IMR-90 (cell line): ENCODE results near the gene SYNGR2. TPM values are rescaled to one million over a fixed set of nuclear protein-coding genes. Genes with fewer than 3 reads are reported as not detected.

Source experiments
- ATAC-seq: fragments of 200-7000 bp; cut with Tn5 transposase; 2 replicates; pipeline ENCODE4 v1.9.1; 2020; ENCODE audit warnings: low read depth, mild to moderate bottlenecking, moderate library complexity
- BruUV-seq: library from RNA; stranded (reverse); fragments of 400-500 nt; replicated peaks from 2 replicates; lab custom pipeline; 2021; lab: Mats Ljungman, UMichigan
- CTCF ChIA-PET: fragments of 300-600 bp; formaldehyde crosslinking; extraction: SDS; loops from one replicate; lab custom pipeline; 2021; ENCODE audit warnings: antibody characterized with exemption; lab: Yijun Ruan, JAX
- POLR2A ChIA-PET: fragments of 300-600 bp; sonication (Branson Sonifier 250); formaldehyde crosslinking; loops from one replicate; lab custom pipeline; 2022; ENCODE audit warnings: antibody characterized with exemption; ENCODE audit not compliant: unreplicated experiment; lab: Charles Lee
- DNase-seq: peaks from one replicate; pipeline ENCODE4 v3.0.0; 2013
- H2AFZ ChIP-seq: replicated peaks from 2 replicates; pipeline ENCODE3; 2013; ENCODE audit warnings: low read length, mild to moderate bottlenecking; ENCODE audit not compliant: poor library complexity
- H2AK5ac ChIP-seq: 2 replicates; pipeline ENCODE4 v1.6.1; 2013; ENCODE audit warnings: low read depth, low read length, inconsistent platforms
- H2AK9ac ChIP-seq: replicated peaks from 2 replicates; pipeline ENCODE3; 2013; ENCODE audit warnings: mild to moderate bottlenecking, low read depth, low read length, moderate library complexity; ENCODE audit not compliant: poor library complexity
- H2BK120ac ChIP-seq: 2 replicates; pipeline ENCODE4 v1.6.1; 2013; ENCODE audit warnings: low read depth, low read length, inconsistent platforms
- H2BK15ac ChIP-seq: 3 replicates; pipeline ENCODE4 v1.6.1; 2013; ENCODE audit warnings: low read depth, low read length, inconsistent platforms
- H2BK20ac ChIP-seq: 2 replicates; pipeline ENCODE4 v1.6.1; 2013; ENCODE audit warnings: low read depth, mild to moderate bottlenecking, inconsistent platforms, low read length, moderate library complexity
- H2BK5ac ChIP-seq: 2 replicates; pipeline ENCODE4 v1.6.1; 2013; ENCODE audit warnings: mild to moderate bottlenecking, low read depth, low read length, inconsistent platforms; ENCODE audit not compliant: poor library complexity, severe bottlenecking
- H3K14ac ChIP-seq: replicated peaks from 2 replicates; pipeline ENCODE4 v1.6.1; 2013; ENCODE audit warnings: low read depth, low read length, inconsistent platforms
- H3K18ac ChIP-seq: 2 replicates; pipeline ENCODE4 v1.6.1; 2013; ENCODE audit warnings: low read depth, low read length, control low read depth
- H3K23ac ChIP-seq: 2 replicates; pipeline ENCODE4 v1.6.1; 2013; ENCODE audit warnings: low read depth, low read length, inconsistent platforms
- H3K27ac ChIP-seq: 2 replicates; pipeline ENCODE4 v1.5.1; 2013; ENCODE audit warnings: mild to moderate bottlenecking, control low read depth, low read length; ENCODE audit not compliant: insufficient read depth
- H3K27me3 ChIP-seq: 2 replicates; pipeline ENCODE4 v1.6.1; 2013; ENCODE audit warnings: low read length; ENCODE audit not compliant: control insufficient read depth, insufficient read depth
- H3K36me3 ChIP-seq: 2 replicates; pipeline ENCODE4 v1.6.1; 2013; ENCODE audit warnings: low read length, mixed read lengths; ENCODE audit not compliant: control insufficient read depth, insufficient read depth
- H3K4ac ChIP-seq: 2 replicates; pipeline ENCODE4 v1.6.1; 2013; ENCODE audit warnings: low read depth, low read length, inconsistent platforms
- H3K4me1 ChIP-seq: 2 replicates; pipeline ENCODE4 v1.6.1; 2013; ENCODE audit warnings: low read length, mixed read lengths; ENCODE audit not compliant: control insufficient read depth, insufficient read depth
- H3K4me2 ChIP-seq: 2 replicates; pipeline ENCODE4 v1.6.1; 2013; ENCODE audit warnings: low read depth, mild to moderate bottlenecking, control low read depth, low read length, moderate library complexity
- H3K4me3 ChIP-seq: 2 replicates; pipeline ENCODE4 v1.5.1; 2013; ENCODE audit warnings: low read depth, mild to moderate bottlenecking, control low read depth, low read length, moderate library complexity; ENCODE audit not compliant: insufficient read depth
- H3K56ac ChIP-seq: 2 replicates; pipeline ENCODE4 v1.6.1; 2013; ENCODE audit warnings: low read length, inconsistent platforms; ENCODE audit not compliant: insufficient read depth; ENCODE audit errors: extremely low read depth
- H3K79me1 ChIP-seq, 2 experiments: 2 replicates each; pipeline ENCODE4 v1.6.1; 2013; ENCODE audit warnings: low read length in 2 of 2, inconsistent platforms in 1 of 2, low read depth in 1 of 2
- H3K9ac ChIP-seq: 2 replicates; pipeline ENCODE4 v1.6.1; 2013; ENCODE audit warnings: low read depth, low read length, control low read depth
- H3K9me1 ChIP-seq: 2 replicates; pipeline ENCODE4 v1.6.1; 2013; ENCODE audit warnings: low read length, inconsistent platforms; ENCODE audit not compliant: insufficient read depth
- H3K9me3 ChIP-seq: 2 replicates; pipeline ENCODE4 v1.6.1; 2013; ENCODE audit warnings: low read length; ENCODE audit not compliant: control insufficient read depth, insufficient read depth
- H4K20me1 ChIP-seq: 2 replicates; pipeline ENCODE4 v1.6.1; 2013; ENCODE audit warnings: low read length, inconsistent platforms; ENCODE audit not compliant: insufficient read depth
- H4K5ac ChIP-seq: 2 replicates; pipeline ENCODE4 v1.6.1; 2013; ENCODE audit warnings: mild to moderate bottlenecking, low read depth, low read length, control low read depth
- H4K8ac ChIP-seq, 2 experiments: 2 replicates each; pipeline ENCODE4 v1.6.1; 2013; ENCODE audit warnings: low read depth in 2 of 2, low read length in 2 of 2, control low read depth in 1 of 2, inconsistent platforms in 1 of 2
- H4K91ac ChIP-seq: 2 replicates; pipeline ENCODE4 v1.6.1; 2013; ENCODE audit warnings: low read depth, low read length, inconsistent platforms; ENCODE audit not compliant: insufficient read depth
- BHLHE40 ChIP-seq: fragments of 150-350 bp; IDR thresholded peaks from 2 replicates; pipeline ENCODE4 v1.6.1; 2016; ENCODE audit warnings: mild to moderate bottlenecking, low read depth, low read length
- ELK1 ChIP-seq: fragments of 150-350 bp; IDR thresholded peaks from 2 replicates; pipeline ENCODE4 v1.6.1; 2016; ENCODE audit warnings: low read depth, mild to moderate bottlenecking, low read length, moderate library complexity, borderline replicate concordance
- MXI1 ChIP-seq: IDR thresholded peaks from 2 replicates; pipeline ENCODE4 v1.6.1; 2012; ENCODE audit warnings: low read depth, mild to moderate bottlenecking, low read length, moderate library complexity, borderline replicate concordance
- NFE2L2 ChIP-seq: fragments of 150-350 bp; IDR thresholded peaks from 2 replicates; pipeline ENCODE4 v1.6.1; 2016; ENCODE audit warnings: low read depth, mild to moderate bottlenecking, low read length
- whole genome bisulfite sequencing, 2 experiments: methylation state at CpG; one replicate each; pipeline versions ENCODE4 v1.1.5 to v1.1.7; 2013; ENCODE audit warnings: missing lambda C conversion rate in 2 of 2; ENCODE audit not compliant: insufficient read length in 1 of 2; ENCODE audit errors: extremely low coverage in 2 of 2; 5-methylcytosine and 5-hydroxymethylcytosine counted together
- dilution Hi-C: fragments of 300-500 bp; cut with HindIII; formaldehyde crosslinking; loops from one replicate; pipeline ENCODE4 v1.14.3; 2018; ENCODE audit warnings: low sequenced_read_pairs; ENCODE audit not compliant: unreplicated experiment
- in situ Hi-C: fragments of 300-500 bp; cut with MboI; formaldehyde crosslinking; loops from 3 replicates; pipeline ENCODE4 v1.14.3; 2019; ENCODE audit warnings: low sequenced_read_pairs, inconsistent platforms, mixed read lengths
- intact Hi-C: fragments of 100-400 bp; cut with micrococcal nuclease; formaldehyde crosslinking; loops from 2 replicates; pipeline ENCODE4 v1.10.0; 2022
- polyA plus RNA-seq, 3 experiments: library from polyadenylated mRNA; depleted of rRNA; stranded (reverse); fragments of >200 nt; gene quantifications; 2 replicates each; pipeline ENCODE4 v1.2.3, GENCODE V29; 2012; ENCODE audit warnings: low replicate concordance in 1 of 3
- total RNA-seq: library from RNA; depleted of rRNA; stranded (reverse); fragments of >200 nt; gene quantifications from 2 replicates; pipeline ENCODE4 v1.2.3, GENCODE V29; 2012
- TF ChIP-seq, protein P1 (sequence below): fragments of 150-350 bp; IDR thresholded peaks from 2 replicates; pipeline ENCODE4 v1.6.1; 2017; ENCODE audit warnings: mild to moderate bottlenecking, antibody characterized with exemption, low read length, low read depth

The SYNGR2 gene
- total and polyA plus RNA-seq, 2 of the 4 experiments (the other 2 are of a cell fraction) = 11.1 to 63.1 TPM

GRCh38 chr17:78122931-78123249, 45.5 kb upstream of the SYNGR2 start:
- Histone ChIP-seq H3K27ac (no peak overlapping the region), H2AK5ac (no peak overlapping the region), H3K9me3 (no peaks in the 10 kb centered on the region), H3K14ac (no peak overlapping the region), H2BK120ac (no peak overlapping the region), H3K56ac (no peak overlapping the region), H3K4me1 (no peaks in the 10 kb centered on the region), H2BK5ac (no peak overlapping the region), H3K4me2 (no peak overlapping the region), H2BK15ac (no peak overlapping the region), H2AFZ (no peak overlapping the region), H2BK20ac (no peak overlapping the region), H3K4ac (no peak overlapping the region), H3K4me3 (no peak overlapping the region), H3K9ac (no peak overlapping the region), H3K27me3 (peaks cover 16% of the 10 kb centered on the region), H4K5ac (no peak overlapping the region), H4K20me1 (no peaks in the 10 kb centered on the region; the same call in 1 of the 2 replicates), H3K9me1 (no peaks in the 10 kb centered on the region), H3K36me3 (no peaks in the 10 kb centered on the region), H3K79me1 (no peaks in the 10 kb centered on the region), H3K23ac (no peak overlapping the region), H4K91ac (no peak overlapping the region), H3K18ac (no peak overlapping the region), H4K8ac (no peak overlapping the region), H2AK9ac (no peak overlapping the region)
- in situ Hi-C loops = no loop called here
- BruUV-seq = no TSS peak
- ChIA-PET POLR2A (no interaction called here), CTCF (interaction anchor here (0.9 kb wide), 1 partner anchor 54 kb away, joined by 3 read pairs; no protein-coding TSS in a partner anchor)
- ATAC-seq = no peak
- WGBS, 2 experiments = 100% methylated on average over 1 of the region's 4 CpGs; no CpG with 5 or more reads in 1 of the 2 experiments
- intact Hi-C loops = no loop called here
- no peak for DNase-seq
- dilution Hi-C loops = no loop called here
- TF ChIP-seq BHLHE40 (no peak), NFE2L2 (no peak), ELK1 (no peak), MXI1 (no peak)
- TF ChIP-seq, protein P1, sequence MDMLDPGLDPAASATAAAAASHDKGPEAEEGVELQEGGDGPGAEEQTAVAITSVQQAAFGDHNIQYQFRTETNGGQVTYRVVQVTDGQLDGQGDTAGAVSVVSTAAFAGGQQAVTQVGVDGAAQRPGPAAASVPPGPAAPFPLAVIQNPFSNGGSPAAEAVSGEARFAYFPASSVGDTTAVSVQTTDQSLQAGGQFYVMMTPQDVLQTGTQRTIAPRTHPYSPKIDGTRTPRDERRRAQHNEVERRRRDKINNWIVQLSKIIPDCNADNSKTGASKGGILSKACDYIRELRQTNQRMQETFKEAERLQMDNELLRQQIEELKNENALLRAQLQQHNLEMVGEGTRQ = no peak
